GM19239 (cell line): ENCODE results near the gene FKBP1B.
"Not testable (repeated sequence)": the region's sequence is repeated elsewhere in the genome, so short reads cannot be mapped to it uniquely, and the experiment has no call there.

Experiments
- DNase-seq: peaks from one replicate; pipeline ENCODE4 v3.0.0; 2011; ENCODE audit warnings: low spot score; ENCODE audit not compliant: insufficient read length
- FAIRE-seq: peaks from 2 replicates; lab custom pipeline; 2011; peaks lifted over from hg19 to GRCh38; lab: Jason Lieb, UNC

The FKBP1B gene

DNA sequence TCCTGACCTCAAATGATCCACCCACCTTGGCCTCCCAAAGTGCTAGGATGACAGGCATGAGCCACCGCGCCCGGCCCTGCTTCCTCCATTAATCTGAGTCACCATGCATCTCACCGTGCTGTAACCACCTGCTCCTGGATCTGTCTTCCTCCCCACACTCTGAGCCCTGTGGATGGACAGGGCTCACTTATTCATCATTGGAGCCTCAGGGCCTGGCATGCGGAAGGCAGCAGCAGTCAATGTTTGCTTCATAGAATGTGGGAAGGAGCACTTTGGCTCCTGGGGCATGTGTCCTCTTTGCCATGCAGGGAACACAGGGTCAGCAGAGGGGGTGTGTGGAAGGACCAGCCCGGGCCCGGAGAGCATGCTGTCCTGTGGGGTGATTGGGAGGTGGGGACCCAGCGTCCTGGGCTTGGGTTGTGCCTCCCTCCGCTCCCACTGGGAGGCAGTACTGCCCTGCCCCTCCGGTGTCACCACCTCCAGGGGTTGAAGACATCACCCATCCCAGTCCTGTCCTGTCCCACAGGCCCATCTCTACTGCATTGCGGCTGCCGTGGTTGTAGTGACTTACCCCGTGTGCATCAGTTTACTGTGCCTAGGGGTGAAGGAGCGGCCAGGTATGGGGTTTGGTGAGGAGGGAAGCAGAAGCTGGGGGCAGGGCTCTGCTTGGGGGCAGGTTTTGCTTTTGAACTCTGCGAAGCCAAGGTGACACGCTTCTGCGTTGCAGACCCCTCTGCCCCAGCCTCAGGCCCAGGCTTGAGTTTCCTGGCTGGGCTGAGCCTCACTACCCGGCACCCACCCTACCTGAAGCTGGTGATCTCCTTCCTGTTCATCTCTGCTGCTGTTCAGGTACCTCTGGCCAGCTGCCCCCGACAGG, 28.2 kb upstream of the FKBP1B start:
- FAIRE-seq (no peak), DNase-seq (no peak)

- no peak for FAIRE-seq
- no peak for DNase-seq
Measured at GRCh38 chr2:24022324-24022974, 27.1 kb upstream of the FKBP1B start.

GRCh38 chr2:24022975-24023575, 26.5 kb upstream of the FKBP1B start:
- FAIRE-seq: no peak
- DNase-seq: no peak

DNA sequence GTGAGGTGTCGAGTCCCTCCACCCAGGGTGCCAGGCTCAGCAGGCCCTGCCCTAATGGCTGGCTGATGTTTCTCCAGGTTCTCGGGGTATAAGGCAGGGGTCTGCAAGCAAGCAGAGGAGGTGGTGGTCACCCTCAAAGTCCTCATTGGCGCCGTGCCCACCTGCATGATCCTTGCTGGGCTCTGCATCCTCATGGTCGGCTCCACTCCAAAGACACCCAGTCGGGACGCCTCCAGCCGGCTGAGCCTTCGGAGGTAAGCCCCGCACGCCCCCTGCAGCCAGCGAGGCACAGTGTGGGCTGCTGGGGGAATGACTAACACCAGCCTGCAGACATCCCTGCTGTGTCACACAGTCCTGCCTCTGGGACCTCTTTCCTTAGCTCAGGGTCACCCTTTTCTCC, 25.5 kb upstream of the FKBP1B start:
- FAIRE-seq: no peak
- DNase-seq: no peak

DNA sequence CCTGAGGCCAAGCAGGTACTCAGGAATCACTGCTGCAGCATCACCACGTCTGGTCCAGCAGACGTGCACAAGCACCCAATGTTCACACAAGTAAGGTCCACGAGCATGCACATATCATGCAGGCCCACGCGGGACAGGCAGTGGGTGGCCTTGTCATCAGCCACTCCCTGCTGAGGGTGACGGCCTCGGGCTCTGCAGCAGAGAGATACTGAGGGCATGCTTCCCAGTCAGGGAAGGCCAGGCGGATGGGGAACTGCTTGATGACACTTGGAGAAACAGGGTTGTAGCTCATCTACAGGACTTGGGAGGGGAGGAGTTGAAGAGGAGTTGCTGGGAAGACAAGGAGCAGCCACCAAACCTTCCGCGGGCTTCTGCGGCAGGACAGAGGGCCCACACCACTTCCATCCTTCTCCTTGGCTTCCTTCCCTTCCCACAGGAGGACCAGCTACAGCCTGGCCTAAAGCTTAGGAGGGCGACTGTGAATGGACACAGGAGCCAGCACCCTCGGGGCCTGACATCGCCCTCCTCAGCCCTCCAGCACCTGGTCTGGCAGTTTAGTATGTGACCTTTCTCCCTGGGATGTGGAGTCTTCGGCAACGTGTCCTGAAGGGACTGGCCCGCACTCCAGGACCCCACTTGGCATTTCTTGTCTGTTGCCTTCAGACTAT, 24.4 kb upstream of the FKBP1B start:
- DNase-seq (no peak), FAIRE-seq (no peak)

GRCh38 chr2:24026233-24026632, 23.3 kb upstream of the FKBP1B start:
- FAIRE-seq (no peak), DNase-seq (no peak)

- FAIRE-seq: no peak
- DNase-seq: no peak
Measured at GRCh38 chr2:24038786-24039499, 10.6 kb upstream of the FKBP1B start.

- no peak for FAIRE-seq
- DNase-seq: no peak
Measured at GRCh38 chr2:24040511-24040910, 9.0 kb upstream of the FKBP1B start.

DNA sequence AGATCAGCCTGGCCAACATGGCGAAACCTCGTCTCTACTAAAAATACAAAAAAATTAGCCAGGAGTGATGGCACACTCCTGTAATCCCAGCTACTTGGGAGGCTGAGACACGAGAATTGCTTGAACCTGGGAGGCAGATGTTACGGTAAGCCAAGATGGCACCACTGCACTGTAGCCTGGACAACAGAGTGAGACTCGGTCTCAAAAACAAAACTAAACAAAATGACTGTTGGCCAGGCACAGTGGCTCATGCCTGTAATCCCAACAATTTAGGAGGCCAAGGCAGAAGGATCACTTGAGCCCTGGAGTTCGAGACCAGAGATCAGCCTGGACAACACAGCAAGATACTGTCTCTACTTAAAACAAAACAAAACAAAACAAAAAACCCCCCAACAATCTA, 6.4 kb upstream of the FKBP1B start:
- not testable (repeated sequence) for FAIRE-seq, DNase-seq

DNA sequence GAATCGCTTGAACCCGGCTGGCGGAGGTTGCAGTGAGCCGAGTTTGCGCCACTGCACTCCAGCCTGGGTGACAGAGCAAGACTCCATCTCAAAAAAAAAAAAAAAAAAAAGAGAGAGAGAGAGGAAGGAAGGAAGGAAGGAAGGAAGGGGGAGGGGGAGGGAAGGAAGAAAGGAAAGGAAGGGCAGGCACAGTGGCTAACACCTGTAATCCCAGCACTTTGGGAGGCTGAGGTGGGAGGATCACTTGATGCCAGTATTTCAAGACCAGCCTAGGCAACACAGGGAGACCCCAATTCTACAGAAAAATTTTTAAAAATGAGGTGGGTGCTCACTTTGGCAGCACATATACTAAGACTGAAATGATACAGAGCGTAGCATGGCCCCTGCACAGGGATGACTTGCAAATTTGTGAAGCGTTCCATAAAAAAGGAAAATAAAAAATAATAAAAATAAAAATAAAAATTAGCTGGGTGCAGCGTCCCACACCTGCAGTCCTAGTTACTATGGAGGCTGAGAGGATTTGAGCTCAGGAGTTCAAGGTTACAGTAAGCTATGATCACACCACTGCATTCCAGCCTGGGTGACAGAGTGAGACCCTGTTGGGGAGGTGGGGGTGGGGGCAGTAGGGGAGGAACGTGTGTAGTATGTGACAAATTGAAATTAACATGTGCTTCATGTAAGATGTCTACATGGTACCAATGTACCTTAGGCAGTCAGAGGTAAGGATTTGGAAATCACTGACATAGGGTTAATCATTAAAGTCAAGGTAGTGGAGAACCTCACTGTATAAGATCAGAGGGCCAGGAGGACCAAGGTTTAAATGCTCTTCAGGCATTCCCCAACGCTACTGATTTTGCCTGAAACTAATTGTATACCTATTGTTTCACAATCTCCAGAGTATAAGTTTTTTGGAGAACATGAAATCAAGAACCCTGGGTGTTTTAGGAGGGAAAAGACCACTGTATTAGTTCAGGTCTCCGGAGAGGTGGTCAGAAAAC, 3.7 kb upstream of the FKBP1B start:
- FAIRE-seq (no peak), DNase-seq (no peak)

- FAIRE-seq (no peak), DNase-seq (no peak)
Measured at GRCh38 chr2:24046599-24046929, 3.0 kb upstream of the FKBP1B start.

DNA sequence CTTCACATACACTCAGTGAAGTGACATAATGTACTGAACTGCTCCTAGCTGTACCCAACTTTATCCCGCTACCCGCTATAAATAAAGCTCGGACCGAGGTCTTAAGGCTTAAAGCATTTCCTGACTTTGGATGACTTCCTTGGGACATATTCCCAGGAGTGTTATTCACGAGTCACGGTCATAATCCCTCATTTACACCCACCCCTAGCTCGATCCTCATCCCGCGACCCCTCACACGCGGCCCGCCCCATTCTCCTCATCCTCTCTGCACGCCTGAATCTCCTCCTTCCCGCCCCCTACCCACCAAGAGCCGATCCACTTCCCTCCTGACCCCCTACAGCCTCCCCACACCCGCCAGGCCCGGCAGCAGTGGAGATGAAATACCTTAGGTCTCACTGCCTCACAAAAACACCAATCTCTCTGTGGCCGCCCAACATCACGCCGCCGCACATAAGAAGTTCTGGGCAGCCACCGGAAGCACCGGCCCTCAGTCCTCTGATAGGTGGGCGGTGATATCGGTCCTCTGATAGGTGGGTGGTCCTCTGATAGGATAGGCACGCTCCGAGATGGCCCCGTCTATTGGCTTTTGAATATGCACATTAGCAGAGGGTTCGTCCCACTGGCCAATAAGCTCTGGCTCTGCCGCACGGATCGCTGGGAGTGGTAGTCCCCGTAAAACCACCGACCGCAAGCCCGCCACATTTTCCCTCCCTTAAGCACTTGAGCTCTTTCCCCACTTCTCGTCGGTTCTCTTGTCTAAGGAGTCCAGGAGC, 2.4 kb upstream of the FKBP1B start, which contains the start of gene WDCP:
Gene WDCP, minus strand, starts transcription at position 462 of the 773 bp plus-strand sequence. CDS start 7,897 bp downstream, outside the sequence.
- FAIRE-seq: peak; percentile 97

GRCh38 chr2:24047703-24048033, 1.9 kb upstream of the FKBP1B start:
- no peak for DNase-seq
- FAIRE-seq: no peak

More for the DNA sequence above, 2.4 kb upstream of the FKBP1B start, which contains the start of gene WDCP:
- peak; percentile 84 for DNase-seq

DNA sequence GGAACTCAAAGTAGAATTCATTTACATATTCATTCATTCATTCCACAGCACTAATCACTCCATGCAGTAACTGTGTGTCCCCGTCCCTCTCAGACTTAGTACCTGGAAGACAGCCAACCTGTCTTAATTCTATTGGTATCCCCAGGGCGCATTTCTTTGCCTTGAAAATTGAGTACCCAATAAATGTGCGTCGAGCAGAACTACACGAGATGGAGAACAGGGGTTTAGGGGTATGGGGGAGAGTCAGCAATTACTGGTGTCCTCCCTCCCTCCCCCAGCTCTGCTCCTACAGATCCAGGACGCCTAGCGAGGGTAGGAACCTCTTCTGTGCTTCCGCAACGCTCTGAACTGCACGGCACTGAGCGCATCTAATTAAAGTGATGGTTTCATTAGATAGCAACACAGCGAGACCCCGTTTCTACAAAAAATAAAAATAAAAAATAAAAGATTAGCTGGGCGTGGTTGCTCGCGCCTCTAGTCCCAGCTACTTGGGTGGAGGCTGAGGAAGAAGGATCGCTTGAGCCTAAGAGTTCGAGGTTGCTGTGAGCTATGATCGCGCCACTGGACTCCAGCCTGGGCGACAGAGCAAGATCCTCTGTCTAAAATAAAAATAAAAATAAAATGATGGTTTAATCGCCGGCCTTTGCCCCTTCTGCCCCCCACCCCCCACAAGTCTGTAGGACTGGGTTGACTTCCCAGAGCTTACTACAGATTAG, 614 bp upstream of the FKBP1B start:
- FAIRE-seq (no peak), DNase-seq (no peak)

DNA sequence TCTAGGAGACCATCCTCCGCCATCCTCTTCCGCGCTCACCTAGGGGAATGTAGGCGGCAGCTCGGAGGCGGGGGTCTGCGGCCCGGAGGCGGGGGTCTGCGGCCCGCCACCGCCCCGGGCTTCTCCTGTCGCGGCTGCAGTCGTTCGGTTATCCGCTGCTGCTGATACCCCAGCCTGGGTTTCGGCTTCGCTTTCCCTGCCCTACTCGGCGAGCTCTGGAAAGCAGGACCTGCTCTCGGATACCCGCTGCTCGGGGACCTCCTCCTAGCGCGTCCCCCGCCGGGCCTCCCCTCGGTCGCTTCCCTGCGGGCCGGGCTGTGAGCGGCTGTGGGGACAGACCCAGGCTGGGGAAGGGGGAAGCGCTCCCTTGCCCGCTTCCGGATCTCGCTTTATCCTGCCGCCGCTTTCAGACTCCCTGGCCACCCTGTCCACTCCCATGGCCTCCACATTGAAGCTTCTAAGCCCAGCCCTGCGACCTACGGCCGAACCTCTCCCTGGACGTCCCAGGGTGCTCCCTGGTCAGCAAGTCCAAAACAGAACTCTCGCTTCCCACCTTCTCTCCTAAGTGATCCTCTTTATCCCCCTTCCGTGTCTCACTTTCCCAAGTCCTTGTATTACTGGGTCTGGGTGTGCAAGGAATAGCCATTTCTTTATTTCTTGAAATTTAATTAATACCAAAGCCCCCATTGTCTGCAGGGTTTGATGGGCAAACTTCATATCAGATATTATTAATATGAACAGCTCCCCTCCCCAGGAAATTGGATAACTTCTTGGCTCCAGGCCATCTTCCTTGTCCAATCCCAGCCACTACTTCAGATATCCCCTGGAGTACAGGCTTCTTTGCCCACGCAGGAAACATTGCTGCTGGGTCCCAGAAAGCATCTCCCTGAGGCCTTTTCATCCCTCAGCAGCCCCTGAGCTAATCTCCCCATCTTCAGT, 769 bp downstream of the FKBP1B start:
- FAIRE-seq: no peak
- no peak for DNase-seq

- DNase-seq (no peak), FAIRE-seq (no peak)
Measured at GRCh38 chr2:24051833-24052232, 2.3 kb downstream of the FKBP1B start.

DNA sequence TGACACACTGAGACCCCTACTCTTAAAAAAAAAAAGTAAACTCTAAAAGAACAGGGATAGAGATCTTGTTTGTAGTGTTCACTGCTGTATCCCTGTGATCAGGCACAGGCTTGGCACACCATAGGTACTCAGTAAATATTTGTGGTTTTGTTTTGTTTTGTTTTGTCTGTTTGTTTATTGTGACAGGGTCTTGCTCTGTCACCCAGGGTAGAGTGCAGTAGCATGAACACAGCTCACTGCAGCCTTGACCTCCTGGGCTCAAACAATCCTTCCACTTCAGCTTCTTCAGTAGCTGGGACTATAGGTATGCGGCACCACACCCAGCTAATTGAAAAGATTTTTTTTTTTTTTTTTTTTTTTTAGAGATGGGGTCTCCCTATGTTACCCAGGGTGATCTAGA, 3.4 kb downstream of the FKBP1B start:
- DNase-seq: no peak
- FAIRE-seq: no peak
